CD4-positive, alpha-beta T cell treated with Interleukin-4 for 1 hour (primary cell): Measurements from ENCODE around the gene SLC6A18.

Experiments
- DNase-seq, 2 donors: peaks; one replicate each; pipeline ENCODE4 v3.0.0-alpha.2; 2020 to 2022

SLC6A18 gene

GRCh38 chr5:1294835-1295649, 69.9 kb downstream of the SLC6A18 start, which contains the start of gene TERT:
TSS of gene TERT (minus strand) at chr5:1295068. CDS start at chr5:1294989, 79 bp downstream.
- DNase-seq: peak; percentile 73 to 81

GRCh38 chr5:1295650-1296037, 70.5 kb downstream of the SLC6A18 start:
- no peak for DNase-seq
